IMR-90 (cell line): ENCODE results near the gene C12orf56. TPM values are rescaled to one million over a fixed set of nuclear protein-coding genes. Genes with fewer than 3 reads are reported as not detected.
A peak's percentile ranks its signal among the peaks of the same experiment; 100 is the strongest.

Experiments
- ATAC-seq: fragments of 200-7000 bp; cut with Tn5 transposase; 2 replicates; pipeline ENCODE4 v1.9.1; 2020; ENCODE audit warnings: low read depth, mild to moderate bottlenecking, moderate library complexity
- Bru-seq: library from RNA; stranded (reverse); fragments of 400-500 nt; gene quantifications from one replicate; lab custom pipeline; 2021; lab: Mats Ljungman, UMichigan
- BruChase-seq, 2 experiments: library from RNA; stranded (reverse); fragments of 400-500 nt; gene quantifications; one replicate each; lab custom pipeline; 2021; lab: Mats Ljungman, UMichigan
- BruUV-seq: library from RNA; stranded (reverse); fragments of 400-500 nt; replicated peaks from 2 replicates; lab custom pipeline; 2021; lab: Mats Ljungman, UMichigan
- CTCF ChIA-PET: fragments of 300-600 bp; formaldehyde crosslinking; extraction: SDS; loops from one replicate; lab custom pipeline; 2021; ENCODE audit warnings: antibody characterized with exemption; lab: Yijun Ruan, JAX
- POLR2A ChIA-PET: fragments of 300-600 bp; sonication (Branson Sonifier 250); formaldehyde crosslinking; loops from one replicate; lab custom pipeline; 2022; ENCODE audit warnings: antibody characterized with exemption; ENCODE audit not compliant: unreplicated experiment; lab: Charles Lee
- DNase-seq: peaks from one replicate; pipeline ENCODE4 v3.0.0; 2013
- H2AFZ ChIP-seq: replicated peaks from 2 replicates; pipeline ENCODE3; 2013; ENCODE audit warnings: low read length, mild to moderate bottlenecking; ENCODE audit not compliant: poor library complexity
- H2AK5ac ChIP-seq: 2 replicates; pipeline ENCODE4 v1.6.1; 2013; ENCODE audit warnings: low read depth, low read length, inconsistent platforms
- H2AK9ac ChIP-seq: replicated peaks from 2 replicates; pipeline ENCODE3; 2013; ENCODE audit warnings: mild to moderate bottlenecking, low read depth, low read length, moderate library complexity; ENCODE audit not compliant: poor library complexity
- H2BK120ac ChIP-seq: 2 replicates; pipeline ENCODE4 v1.6.1; 2013; ENCODE audit warnings: low read depth, low read length, inconsistent platforms
- H2BK15ac ChIP-seq: 3 replicates; pipeline ENCODE4 v1.6.1; 2013; ENCODE audit warnings: low read depth, low read length, inconsistent platforms
- H2BK20ac ChIP-seq: 2 replicates; pipeline ENCODE4 v1.6.1; 2013; ENCODE audit warnings: low read depth, mild to moderate bottlenecking, inconsistent platforms, low read length, moderate library complexity
- H2BK5ac ChIP-seq: 2 replicates; pipeline ENCODE4 v1.6.1; 2013; ENCODE audit warnings: mild to moderate bottlenecking, low read depth, low read length, inconsistent platforms; ENCODE audit not compliant: poor library complexity, severe bottlenecking
- H3K14ac ChIP-seq: replicated peaks from 2 replicates; pipeline ENCODE4 v1.6.1; 2013; ENCODE audit warnings: low read depth, low read length, inconsistent platforms
- H3K18ac ChIP-seq: 2 replicates; pipeline ENCODE4 v1.6.1; 2013; ENCODE audit warnings: low read depth, low read length, control low read depth
- H3K23ac ChIP-seq: 2 replicates; pipeline ENCODE4 v1.6.1; 2013; ENCODE audit warnings: low read depth, low read length, inconsistent platforms
- H3K27ac ChIP-seq: 2 replicates; pipeline ENCODE4 v1.5.1; 2013; ENCODE audit warnings: mild to moderate bottlenecking, control low read depth, low read length; ENCODE audit not compliant: insufficient read depth
- H3K27me3 ChIP-seq: 2 replicates; pipeline ENCODE4 v1.6.1; 2013; ENCODE audit warnings: low read length; ENCODE audit not compliant: control insufficient read depth, insufficient read depth
- H3K36me3 ChIP-seq: 2 replicates; pipeline ENCODE4 v1.6.1; 2013; ENCODE audit warnings: low read length, mixed read lengths; ENCODE audit not compliant: control insufficient read depth, insufficient read depth
- H3K4ac ChIP-seq: 2 replicates; pipeline ENCODE4 v1.6.1; 2013; ENCODE audit warnings: low read depth, low read length, inconsistent platforms
- H3K4me1 ChIP-seq: 2 replicates; pipeline ENCODE4 v1.6.1; 2013; ENCODE audit warnings: low read length, mixed read lengths; ENCODE audit not compliant: control insufficient read depth, insufficient read depth
- H3K4me2 ChIP-seq: 2 replicates; pipeline ENCODE4 v1.6.1; 2013; ENCODE audit warnings: low read depth, mild to moderate bottlenecking, control low read depth, low read length, moderate library complexity
- H3K4me3 ChIP-seq: 2 replicates; pipeline ENCODE4 v1.5.1; 2013; ENCODE audit warnings: low read depth, mild to moderate bottlenecking, control low read depth, low read length, moderate library complexity; ENCODE audit not compliant: insufficient read depth
- H3K56ac ChIP-seq: 2 replicates; pipeline ENCODE4 v1.6.1; 2013; ENCODE audit warnings: low read length, inconsistent platforms; ENCODE audit not compliant: insufficient read depth; ENCODE audit errors: extremely low read depth
- H3K79me1 ChIP-seq, 2 experiments: 2 replicates each; pipeline ENCODE4 v1.6.1; 2013; ENCODE audit warnings: low read length in 2 of 2, inconsistent platforms in 1 of 2, low read depth in 1 of 2
- H3K9ac ChIP-seq: 2 replicates; pipeline ENCODE4 v1.6.1; 2013; ENCODE audit warnings: low read depth, low read length, control low read depth
- H3K9me1 ChIP-seq: 2 replicates; pipeline ENCODE4 v1.6.1; 2013; ENCODE audit warnings: low read length, inconsistent platforms; ENCODE audit not compliant: insufficient read depth
- H3K9me3 ChIP-seq: 2 replicates; pipeline ENCODE4 v1.6.1; 2013; ENCODE audit warnings: low read length; ENCODE audit not compliant: control insufficient read depth, insufficient read depth
- H4K20me1 ChIP-seq: 2 replicates; pipeline ENCODE4 v1.6.1; 2013; ENCODE audit warnings: low read length, inconsistent platforms; ENCODE audit not compliant: insufficient read depth
- H4K5ac ChIP-seq: 2 replicates; pipeline ENCODE4 v1.6.1; 2013; ENCODE audit warnings: mild to moderate bottlenecking, low read depth, low read length, control low read depth
- H4K8ac ChIP-seq, 2 experiments: 2 replicates each; pipeline ENCODE4 v1.6.1; 2013; ENCODE audit warnings: low read depth in 2 of 2, low read length in 2 of 2, control low read depth in 1 of 2, inconsistent platforms in 1 of 2
- H4K91ac ChIP-seq: 2 replicates; pipeline ENCODE4 v1.6.1; 2013; ENCODE audit warnings: low read depth, low read length, inconsistent platforms; ENCODE audit not compliant: insufficient read depth
- BHLHE40 ChIP-seq: fragments of 150-350 bp; IDR thresholded peaks from 2 replicates; pipeline ENCODE4 v1.6.1; 2016; ENCODE audit warnings: mild to moderate bottlenecking, low read depth, low read length
- CEBPB ChIP-seq: IDR thresholded peaks from 2 replicates; pipeline ENCODE4 v1.6.1; 2012; ENCODE audit warnings: low read depth, low read length, improper control_type of control experiment
- CHD1 ChIP-seq: IDR thresholded peaks from 2 replicates; pipeline ENCODE4 v1.6.1; 2012; ENCODE audit warnings: low read depth, low read length, improper control_type of control experiment
- FOS ChIP-seq: fragments of 150-350 bp; IDR thresholded peaks from 2 replicates; pipeline ENCODE4 v1.6.1; 2016; ENCODE audit warnings: low read depth, low read length
- MAFK ChIP-seq: IDR thresholded peaks from 2 replicates; pipeline ENCODE4 v1.6.1; 2012; ENCODE audit warnings: low read depth, low read length, improper control_type of control experiment
- MAZ ChIP-seq: IDR thresholded peaks from 2 replicates; pipeline ENCODE4 v1.6.1; 2012; ENCODE audit warnings: low read depth, mild to moderate bottlenecking, low read length, improper control_type of control experiment, moderate library complexity, borderline replicate concordance
- MXI1 ChIP-seq: IDR thresholded peaks from 2 replicates; pipeline ENCODE4 v1.6.1; 2012; ENCODE audit warnings: low read depth, mild to moderate bottlenecking, low read length, moderate library complexity, borderline replicate concordance
- POLR2A ChIP-seq: IDR thresholded peaks from 2 replicates; pipeline ENCODE4 v1.6.1; 2012; ENCODE audit warnings: mild to moderate bottlenecking, low read depth, low read length
- RAD21 ChIP-seq: IDR thresholded peaks from 2 replicates; pipeline ENCODE4 v1.6.1; 2012; ENCODE audit warnings: low read length, improper control_type of control experiment
- RCOR1 ChIP-seq: IDR thresholded peaks from 2 replicates; pipeline ENCODE4 v1.6.1; 2012; ENCODE audit warnings: mild to moderate bottlenecking, low read length, improper control_type of control experiment; ENCODE audit not compliant: insufficient replicate concordance
- RFX5 ChIP-seq: IDR thresholded peaks from 2 replicates; pipeline ENCODE4 v1.8.0; 2012; ENCODE audit warnings: low read depth, mild to moderate bottlenecking, low read length, moderate library complexity
- SMC3 ChIP-seq: fragments of 150-350 bp; IDR thresholded peaks from 2 replicates; pipeline ENCODE4 v1.6.1; 2016; ENCODE audit warnings: low read depth, mild to moderate bottlenecking, antibody characterized with exemption, low read length, moderate library complexity
- WGBS, 2 experiments: methylation state at CpG; one replicate each; pipeline versions ENCODE4 v1.1.5 to v1.1.7; 2013; ENCODE audit warnings: missing lambda C conversion rate in 2 of 2; ENCODE audit not compliant: insufficient read length in 1 of 2; ENCODE audit errors: extremely low coverage in 2 of 2; 5-methylcytosine and 5-hydroxymethylcytosine counted together
- dilution Hi-C: fragments of 300-500 bp; cut with HindIII; formaldehyde crosslinking; loops from one replicate; pipeline ENCODE4 v1.14.3; 2018; ENCODE audit warnings: low sequenced_read_pairs; ENCODE audit not compliant: unreplicated experiment
- in situ Hi-C: fragments of 300-500 bp; cut with MboI; formaldehyde crosslinking; loops from 3 replicates; pipeline ENCODE4 v1.14.3; 2019; ENCODE audit warnings: low sequenced_read_pairs, inconsistent platforms, mixed read lengths
- intact Hi-C: fragments of 100-400 bp; cut with micrococcal nuclease; formaldehyde crosslinking; loops from 2 replicates; pipeline ENCODE4 v1.10.0; 2022
- long read RNA-seq: library from polyadenylated mRNA; unstranded; transcript quantifications from one replicate; pipeline ENCODE4 v2.0.0, GENCODE V29; 2021; ENCODE audit not compliant: unreplicated experiment
- polyA plus RNA-seq, 3 experiments: library from polyadenylated mRNA; depleted of rRNA; stranded (reverse); fragments of >200 nt; gene quantifications; 2 replicates each; pipeline ENCODE4 v1.2.3, GENCODE V29; 2012; ENCODE audit warnings: low replicate concordance in 1 of 3
- total RNA-seq: library from RNA; depleted of rRNA; stranded (reverse); fragments of >200 nt; gene quantifications from 2 replicates; pipeline ENCODE4 v1.2.3, GENCODE V29; 2012; rRNA removed
- TF ChIP-seq, protein P1 (sequence below): fragments of 150-350 bp; IDR thresholded peaks from 2 replicates; pipeline ENCODE4 v1.6.1; 2016; ENCODE audit warnings: low read depth, mild to moderate bottlenecking, low read length, moderate library complexity, borderline replicate concordance
- TF ChIP-seq, protein P2 (sequence below): fragments of 150-350 bp; IDR thresholded peaks from 2 replicates; pipeline ENCODE4 v1.6.1; 2017; ENCODE audit warnings: mild to moderate bottlenecking, antibody characterized with exemption, low read length, low read depth

The C12orf56 gene, protein sequence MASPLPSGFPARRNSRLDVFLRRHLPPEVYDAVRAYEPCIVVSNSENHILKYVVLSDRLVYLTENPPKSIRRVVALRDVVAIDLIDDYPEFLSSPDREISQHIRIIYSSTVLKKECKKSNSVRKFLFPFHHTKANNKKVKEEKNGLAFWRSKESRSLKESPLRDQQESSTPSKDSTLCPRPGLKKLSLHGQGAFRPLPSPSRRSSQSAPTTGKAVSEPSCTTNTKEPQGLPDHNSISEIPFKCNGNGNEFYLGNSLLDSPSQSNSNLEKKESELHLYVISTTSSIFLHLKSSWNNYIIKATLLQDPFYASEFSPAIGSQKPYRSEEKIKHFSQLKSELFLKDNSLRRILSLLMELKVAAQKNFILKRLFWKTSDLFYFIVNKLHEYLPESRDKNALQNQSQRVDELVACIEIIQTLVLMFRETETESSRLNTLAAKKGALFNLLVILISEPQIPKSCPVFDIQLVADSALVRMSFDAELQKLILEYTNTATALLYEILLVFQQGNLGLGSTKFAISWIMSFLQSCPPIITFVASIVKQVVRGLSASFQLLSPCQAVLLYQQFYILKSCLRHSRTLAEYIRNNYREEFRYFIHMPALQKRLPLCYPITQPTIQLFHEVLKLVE
- not detected in 2 replicates for total RNA-seq
- polyA plus RNA-seq (2012; rRNA removed): 0.09 TPM in 1 of 2 replicates, not detected in the other
- 0.01 and 0.06 TPM in 2 replicates for polyA plus RNA-seq (2012; cell fraction: cytosol; rRNA removed)
- polyA plus RNA-seq (2012; cell fraction: nucleus; rRNA removed; ENCODE audit: low replicate concordance): 0.02 and 0.03 TPM in 2 replicates
- percentile 9 among the genes with signal in this experiment for Bru-seq, nascent RNA
- BruChase-seq, experiment 1, labeled RNA remaining after a 6-hour chase: percentile 9 among the genes with signal in this experiment
- BruChase-seq, experiment 2, labeled RNA remaining after a 2-hour chase: percentile 11 among the genes with signal in this experiment
- long read RNA-seq: 0 reads

DNA sequence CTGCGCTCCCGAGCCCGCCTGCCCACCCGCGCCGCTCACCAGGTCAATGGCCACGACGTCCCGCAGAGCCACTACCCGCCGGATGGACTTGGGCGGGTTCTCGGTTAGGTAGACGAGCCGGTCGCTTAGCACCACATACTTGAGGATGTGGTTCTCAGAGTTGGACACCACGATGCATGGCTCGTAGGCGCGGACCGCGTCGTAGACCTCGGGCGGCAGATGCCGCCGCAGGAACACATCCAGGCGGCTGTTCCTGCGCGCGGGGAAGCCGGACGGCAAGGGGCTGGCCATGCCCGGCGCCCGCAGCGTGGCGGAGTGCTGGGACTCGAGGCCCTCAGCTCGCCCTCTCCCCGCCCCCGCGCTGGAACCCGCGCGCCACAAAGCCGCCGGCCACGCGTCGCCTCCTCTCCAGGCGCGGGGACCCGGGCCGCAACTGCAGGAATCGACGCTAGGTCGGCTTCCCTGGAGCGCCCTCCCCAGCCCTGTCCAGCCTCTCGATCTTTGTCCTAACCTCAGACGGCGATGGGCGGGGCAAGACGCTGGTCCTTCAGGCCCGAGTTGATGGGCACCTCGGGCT is at the start of gene C12orf56:
Gene C12orf56 (minus strand): TSS at position 484 of the 577 bp plus-strand sequence. CDS start 193 bp downstream, at position 291.
- Histone ChIP-seq H3K4me2 (peak within 1 kb of the TSS; percentile 75), H2AK5ac (no peak within 1 kb of the TSS), H3K27ac (no peak within 1 kb of the TSS), H3K4me3 (peak within 1 kb of the TSS; percentile 48), H3K18ac (no peak within 1 kb of the TSS), H4K5ac (no peak within 1 kb of the TSS), H2BK5ac (no peak within 1 kb of the TSS), H2AK9ac (peak within 1 kb of the TSS; percentile 78), H4K8ac (no peak within 1 kb of the TSS), H3K36me3 (no peaks in the 10 kb centered on the region), H4K91ac (no peak within 1 kb of the TSS), H3K79me1 (no peaks in the 10 kb centered on the region), H3K9ac (no peak within 1 kb of the TSS), H2BK20ac (no peak within 1 kb of the TSS), H3K9me3 (no peaks in the 10 kb centered on the region), H3K56ac (no peak within 1 kb of the TSS), H4K20me1 (no peaks in the 10 kb centered on the region), H3K9me1 (0 out of 2 replicates have a peak, but pooled peaks cover 2% of the 10 kb centered on the region), H3K14ac (no peak within 1 kb of the TSS; the same call in 1 of the 2 replicates), H3K4ac (no peak within 1 kb of the TSS), H2BK120ac (0 out of 2 replicates have a peak within 1 kb of the TSS, but pooled peaks have one; percentile 4), H3K27me3 (peaks cover 6% of the 10 kb centered on the region; the same call in 1 of the 2 replicates), H2BK15ac (no peak within 1 kb of the TSS), H3K4me1 (no peaks in the 10 kb centered on the region), H2AFZ (peak within 1 kb of the TSS; percentile 95), H3K23ac (no peak within 1 kb of the TSS)
- WGBS, 2 experiments: 9% methylated on average over 33 of the region's 66 CpGs; no CpG with 5 or more reads in 1 of the 2 experiments
- ChIA-PET POLR2A (no interaction called here), CTCF (no interaction called here)
- intact Hi-C loops: no loop called here
- dilution Hi-C loops: no loop called here
- in situ Hi-C loops: no loop called here
- DNase-seq (no peak), ATAC-seq (peak; percentile 70)
- BruUV-seq: no TSS peak
- TF ChIP-seq MAZ: no peak
- TF ChIP-seq CHD1: no peak
- TF ChIP-seq, protein P1, sequence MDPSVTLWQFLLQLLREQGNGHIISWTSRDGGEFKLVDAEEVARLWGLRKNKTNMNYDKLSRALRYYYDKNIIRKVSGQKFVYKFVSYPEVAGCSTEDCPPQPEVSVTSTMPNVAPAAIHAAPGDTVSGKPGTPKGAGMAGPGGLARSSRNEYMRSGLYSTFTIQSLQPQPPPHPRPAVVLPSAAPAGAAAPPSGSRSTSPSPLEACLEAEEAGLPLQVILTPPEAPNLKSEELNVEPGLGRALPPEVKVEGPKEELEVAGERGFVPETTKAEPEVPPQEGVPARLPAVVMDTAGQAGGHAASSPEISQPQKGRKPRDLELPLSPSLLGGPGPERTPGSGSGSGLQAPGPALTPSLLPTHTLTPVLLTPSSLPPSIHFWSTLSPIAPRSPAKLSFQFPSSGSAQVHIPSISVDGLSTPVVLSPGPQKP: no peak
- no peak for TF ChIP-seq FOS
- TF ChIP-seq, protein P2, sequence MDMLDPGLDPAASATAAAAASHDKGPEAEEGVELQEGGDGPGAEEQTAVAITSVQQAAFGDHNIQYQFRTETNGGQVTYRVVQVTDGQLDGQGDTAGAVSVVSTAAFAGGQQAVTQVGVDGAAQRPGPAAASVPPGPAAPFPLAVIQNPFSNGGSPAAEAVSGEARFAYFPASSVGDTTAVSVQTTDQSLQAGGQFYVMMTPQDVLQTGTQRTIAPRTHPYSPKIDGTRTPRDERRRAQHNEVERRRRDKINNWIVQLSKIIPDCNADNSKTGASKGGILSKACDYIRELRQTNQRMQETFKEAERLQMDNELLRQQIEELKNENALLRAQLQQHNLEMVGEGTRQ: no peak
- no peak for TF ChIP-seq SMC3
- TF ChIP-seq RFX5: no peak
- no peak for TF ChIP-seq BHLHE40
- no peak for TF ChIP-seq RCOR1
- no peak for TF ChIP-seq CEBPB
- no peak for TF ChIP-seq RAD21
- TF ChIP-seq POLR2A: no peak
- no peak for TF ChIP-seq MAFK
- TF ChIP-seq MXI1: no peak
